Trophoblast cell (in vitro differentiated cells and primary cell): ENCODE measurements around the gene RAC2.

Experiments used
- DNase-seq, 2 donors: peaks; one replicate each; pipeline ENCODE4 v3.0.0-alpha.2; 2016
- H2AFZ ChIP-seq: 2 replicates; pipeline ENCODE4 v1.6.1; 2013; ENCODE audit warnings: low read length, moderate library complexity, mild to moderate bottlenecking; ENCODE audit not compliant: insufficient read depth, poor library complexity
- H2AK5ac ChIP-seq: 2 replicates; pipeline ENCODE4 v1.6.1; 2013; ENCODE audit warnings: mild to moderate bottlenecking, low read length
- H2BK120ac ChIP-seq: 2 replicates; pipeline ENCODE4 v1.6.1; 2013; ENCODE audit warnings: low read length, mild to moderate bottlenecking, moderate library complexity; ENCODE audit not compliant: insufficient read depth, poor library complexity
- H2BK12ac ChIP-seq: 2 replicates; pipeline ENCODE4 v1.6.1; 2013; ENCODE audit warnings: mild to moderate bottlenecking, low read length, moderate library complexity
- H2BK5ac ChIP-seq: 2 replicates; pipeline ENCODE4 v1.6.1; 2013; ENCODE audit warnings: low read length, low read depth, moderate library complexity, mild to moderate bottlenecking; ENCODE audit not compliant: poor library complexity
- H3K14ac ChIP-seq: 2 replicates; pipeline ENCODE4 v1.6.1; 2013; ENCODE audit warnings: mild to moderate bottlenecking, low read length
- H3K18ac ChIP-seq: 2 replicates; pipeline ENCODE4 v1.6.1; 2013; ENCODE audit warnings: mild to moderate bottlenecking, low read length
- H3K23ac ChIP-seq: 2 replicates; pipeline ENCODE4 v1.6.1; 2013; ENCODE audit warnings: low read length
- H3K27ac ChIP-seq: 2 replicates; pipeline ENCODE4 v1.5.1; 2013; ENCODE audit warnings: low read depth, mild to moderate bottlenecking, inconsistent platforms, low read length, moderate library complexity
- H3K27me3 ChIP-seq: 2 replicates; pipeline ENCODE4 v1.6.1; 2013; ENCODE audit warnings: inconsistent platforms, mild to moderate bottlenecking, low read length, moderate library complexity; ENCODE audit not compliant: insufficient read depth
- H3K36me3 ChIP-seq, 2 experiments: 1 replicate in 1 of 2; 2 replicates in 1 of 2; pipeline ENCODE4 v1.6.1; 2013; ENCODE audit warnings: low read length in 2 of 2, mild to moderate bottlenecking in 2 of 2, moderate library complexity in 1 of 2; ENCODE audit not compliant: insufficient read depth in 2 of 2, control insufficient read depth in 1 of 2
- H3K4ac ChIP-seq: 2 replicates; pipeline ENCODE4 v1.6.1; 2013; ENCODE audit warnings: low read depth, mild to moderate bottlenecking, low read length, moderate library complexity
- H3K4me1 ChIP-seq, 2 experiments: 1 replicate in 1 of 2; 2 replicates in 1 of 2; pipeline ENCODE4 v1.6.1; 2013; ENCODE audit warnings: low read length in 2 of 2, mild to moderate bottlenecking in 2 of 2, moderate library complexity in 1 of 2; ENCODE audit not compliant: insufficient read depth in 2 of 2, control insufficient read depth in 1 of 2
- H3K4me2 ChIP-seq: 2 replicates; pipeline ENCODE4 v1.6.1; 2013; ENCODE audit warnings: inconsistent platforms, mild to moderate bottlenecking, low read length, moderate library complexity
- H3K4me3 ChIP-seq: 2 replicates; pipeline ENCODE4 v1.5.1; 2013; ENCODE audit warnings: mild to moderate bottlenecking, low read depth, low read length, inconsistent platforms
- H3K79me1 ChIP-seq: one replicate; pipeline ENCODE4 v1.6.1; 2013; ENCODE audit warnings: low read length
- H3K79me2 ChIP-seq: 2 replicates; pipeline ENCODE4 v1.6.1; 2013; ENCODE audit warnings: low read length, mild to moderate bottlenecking; ENCODE audit not compliant: control insufficient read depth, insufficient read depth, poor library complexity
- H3K9ac ChIP-seq: 2 replicates; pipeline ENCODE4 v1.6.1; 2013; ENCODE audit warnings: mild to moderate bottlenecking, low read length
- H3K9me3 ChIP-seq: 2 replicates; pipeline ENCODE4 v1.6.1; 2013; ENCODE audit warnings: low read depth, mild to moderate bottlenecking, control low read depth, inconsistent platforms, low read length; ENCODE audit not compliant: insufficient read depth
- H4K12ac ChIP-seq: 2 replicates; pipeline ENCODE4 v1.6.1; 2013; ENCODE audit warnings: low read depth, mild to moderate bottlenecking, low read length, moderate library complexity
- H4K8ac ChIP-seq: 2 replicates; pipeline ENCODE4 v1.6.1; 2013; ENCODE audit warnings: low read depth, mild to moderate bottlenecking, low read length, moderate library complexity
- H4K91ac ChIP-seq: one replicate; pipeline ENCODE4 v1.6.1; 2013; ENCODE audit warnings: low read depth, mild to moderate bottlenecking, low read length, moderate library complexity
- WGBS: extraction: QIAGEN DNeasy Blood & Tissue Kit; methylation state at CpG from one replicate; pipeline ENCODE4 v1.1.7; 2013; ENCODE audit warnings: missing lambda C conversion rate; ENCODE audit not compliant: insufficient read length, insufficient coverage; ENCODE audit errors: extremely low coverage; 5-methylcytosine and 5-hydroxymethylcytosine counted together

Gene RAC2

DNA sequence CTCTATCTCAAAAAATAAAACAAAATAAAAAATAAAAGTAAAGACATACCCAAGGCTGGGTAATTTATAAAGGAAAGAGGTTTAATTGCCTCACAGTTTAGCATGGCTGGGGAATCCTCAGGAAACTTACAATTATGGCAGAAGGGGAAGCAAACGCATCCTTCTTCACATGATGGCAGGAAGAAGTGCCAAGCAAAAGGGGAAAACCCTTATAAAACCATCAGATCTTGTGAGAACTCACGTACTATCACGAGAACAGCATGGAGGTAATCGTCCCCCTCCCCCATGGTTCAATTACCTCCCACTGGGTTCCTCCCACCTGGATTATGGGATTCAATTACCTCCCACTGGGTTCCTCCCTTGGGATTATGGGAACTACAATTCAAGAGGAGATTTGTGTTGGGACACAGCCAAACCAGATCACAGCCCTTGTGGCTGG lies 23.5 kb downstream of the RAC2 start:
- Histone ChIP-seq H2BK120ac (no peak overlapping the region), H3K4me1 (no peaks in the 10 kb centered on the region), H3K79me1 (no peaks in the 10 kb centered on the region), H4K91ac (no peak overlapping the region), H3K14ac (no peak overlapping the region), H3K4me2 (no peak overlapping the region), H3K4me3 (no peak overlapping the region), H4K12ac (no peak overlapping the region), H2BK12ac (no peak overlapping the region), H3K9me3 (peaks cover 3% of the 10 kb centered on the region), H4K8ac (no peak overlapping the region), H3K18ac (no peak overlapping the region), H2BK5ac (no peak overlapping the region), H3K27me3 (no peaks in the 10 kb centered on the region), H3K27ac (no peak overlapping the region), H3K79me2 (no peaks in the 10 kb centered on the region), H3K9ac (no peak overlapping the region), H3K36me3 (no peaks in the 10 kb centered on the region), H2AK5ac (no peak overlapping the region), H3K4ac (no peak overlapping the region), H3K23ac (no peak overlapping the region), H2AFZ (no peak overlapping the region)
- WGBS, result no CpG with 5 or more reads among the region's 4 CpGs
- DNase-seq, result no peak

- H3K18ac ChIP-seq, result no peak overlapping the region
- peaks cover 3% of the 10 kb centered on the region for H3K9me3 ChIP-seq
- H2AFZ ChIP-seq, result no peak overlapping the region
- no peak overlapping the region for H2BK12ac ChIP-seq
- no peak overlapping the region for H3K4me3 ChIP-seq
- no peaks in the 10 kb centered on the region for H3K4me1 ChIP-seq
- no CpG with 5 or more reads among the region's 6 CpGs for WGBS
- no peak for DNase-seq
- no peak overlapping the region for H4K12ac ChIP-seq
- H3K36me3 ChIP-seq, result no peaks in the 10 kb centered on the region
- H2BK5ac ChIP-seq, result no peak overlapping the region
- H3K27me3 ChIP-seq, result no peaks in the 10 kb centered on the region
- H3K4me2 ChIP-seq, result no peak overlapping the region
- no peak overlapping the region for H3K9ac ChIP-seq
- H3K79me1 ChIP-seq, result no peaks in the 10 kb centered on the region
- no peak overlapping the region for H3K14ac ChIP-seq
- no peak overlapping the region for H3K4ac ChIP-seq
- H2AK5ac ChIP-seq, result no peak overlapping the region
- no peak overlapping the region for H4K8ac ChIP-seq
- H2BK120ac ChIP-seq, result no peak overlapping the region
- no peak overlapping the region for H4K91ac ChIP-seq
- H3K23ac ChIP-seq, result no peak overlapping the region
- H3K27ac ChIP-seq, result no peak overlapping the region
- H3K79me2 ChIP-seq, result no peaks in the 10 kb centered on the region
Observed at GRCh38 chr22:37219533-37219932, 24.5 kb downstream of the RAC2 start.

GRCh38 chr22:37218771-37219411 lies 25.2 kb downstream of the RAC2 start:
- Histone ChIP-seq H2BK5ac (no peak overlapping the region), H3K4me1 (no peaks in the 10 kb centered on the region), H4K91ac (no peak overlapping the region), H3K79me1 (no peaks in the 10 kb centered on the region), H4K12ac (no peak overlapping the region), H3K36me3 (no peaks in the 10 kb centered on the region), H2BK12ac (no peak overlapping the region), H3K18ac (no peak overlapping the region), H3K14ac (no peak overlapping the region), H3K4me3 (no peak overlapping the region), H3K79me2 (no peaks in the 10 kb centered on the region), H3K4ac (no peak overlapping the region), H3K9ac (no peak overlapping the region), H4K8ac (no peak overlapping the region), H2AK5ac (no peak overlapping the region), H3K27me3 (no peaks in the 10 kb centered on the region), H2AFZ (no peak overlapping the region), H3K4me2 (no peak overlapping the region), H3K23ac (no peak overlapping the region), H3K9me3 (peaks cover 3% of the 10 kb centered on the region), H3K27ac (no peak overlapping the region), H2BK120ac (no peak overlapping the region)
- WGBS, result no CpG with 5 or more reads among the region's 7 CpGs
- DNase-seq, result no peak

- Histone ChIP-seq H2AK5ac (no peak overlapping the region), H3K18ac (no peak overlapping the region), H3K9me3 (peaks cover 5% of the 10 kb centered on the region), H3K36me3 (no peaks in the 10 kb centered on the region), H2BK120ac (no peak overlapping the region), H4K8ac (no peak overlapping the region), H3K79me1 (no peaks in the 10 kb centered on the region), H3K4me2 (no peak overlapping the region), H2AFZ (no peak overlapping the region), H4K12ac (no peak overlapping the region), H3K27ac (no peak overlapping the region), H3K27me3 (no peaks in the 10 kb centered on the region), H4K91ac (no peak overlapping the region), H3K14ac (no peak overlapping the region), H3K4ac (no peak overlapping the region), H3K79me2 (no peaks in the 10 kb centered on the region), H3K4me1 (no peaks in the 10 kb centered on the region), H2BK5ac (no peak overlapping the region), H3K9ac (peak overlapping the region; percentile 13), H3K23ac (no peak overlapping the region), H2BK12ac (no peak overlapping the region), H3K4me3 (no peak overlapping the region)
- no peak for DNase-seq
- no CpG with 5 or more reads among the region's 6 CpGs for WGBS
Observed at GRCh38 chr22:37218399-37218770, 25.7 kb downstream of the RAC2 start.
